Mononuclear cell (primary cell): Measurements from ENCODE around the gene CASP8. TPM values are rescaled to one million over a fixed set of nuclear protein-coding genes. Genes with fewer than 3 reads are reported as not detected.

Source experiments
- H3K27me3 ChIP-seq: 2 replicates; pipeline ENCODE4 v1.6.0; 2011; ENCODE audit warnings: low read length, control low read depth; ENCODE audit not compliant: insufficient read depth
- H3K4me1 ChIP-seq: 2 replicates; pipeline ENCODE4 v1.5.1; 2011; ENCODE audit warnings: mild to moderate bottlenecking, low read length, control low read depth; ENCODE audit not compliant: insufficient read depth
- H3K4me3 ChIP-seq: 2 replicates; pipeline ENCODE4 v1.5.1; 2011; ENCODE audit warnings: mild to moderate bottlenecking, low read length, moderate library complexity
- H3K9me3 ChIP-seq: 2 replicates; pipeline ENCODE4 v1.5.1; 2011; ENCODE audit warnings: low read depth, mild to moderate bottlenecking, control low read depth, low read length
- total RNA-seq: library from RNA; depleted of rRNA; stranded (reverse); fragments of >200 nt; gene quantifications from one replicate; pipeline ENCODE4 v1.2.3, GENCODE V29; 2012

Gene CASP8
- 129 TPM for total RNA-seq

GRCh38 chr2:201260302-201260800 lies at the start of gene CASP8:
Gene CASP8 (plus strand): TSS chr2:201260536. CDS start chr2:201266487, 5,951 bp downstream.
- H3K4me3 ChIP-seq, result peak within 1 kb of the TSS; percentile 74
- H3K27me3 ChIP-seq, result no peaks in the 10 kb centered on the region
- peaks cover 73% of the 10 kb centered on the region for H3K4me1 ChIP-seq
- H3K9me3 ChIP-seq, result no peaks in the 10 kb centered on the region

- no peaks in the 10 kb centered on the region for H3K9me3 ChIP-seq
- H3K4me3 ChIP-seq, result no peak overlapping the region
- no peaks in the 10 kb centered on the region for H3K27me3 ChIP-seq
- peaks cover 24% of the 10 kb centered on the region for H3K4me1 ChIP-seq
These were observed 44.4 kb upstream of the CASP8 start for GRCh38 chr2:201215963-201216362.

GRCh38 chr2:201216918-201217317 lies 43.4 kb upstream of the CASP8 start:
- Histone ChIP-seq H3K4me3 (no peak overlapping the region), H3K4me1 (peaks cover 24% of the 10 kb centered on the region), H3K9me3 (no peaks in the 10 kb centered on the region), H3K27me3 (no peaks in the 10 kb centered on the region)

- no peaks in the 10 kb centered on the region for H3K27me3 ChIP-seq
- H3K4me1 ChIP-seq, result peaks cover 26% of the 10 kb centered on the region
- H3K4me3 ChIP-seq, result no peak overlapping the region
- no peaks in the 10 kb centered on the region for H3K9me3 ChIP-seq
These were observed 41.6 kb upstream of the CASP8 start for GRCh38 chr2:201218780-201219179.

GRCh38 chr2:201219328-201220096 lies 40.8 kb upstream of the CASP8 start:
- Histone ChIP-seq H3K9me3 (no peaks in the 10 kb centered on the region), H3K27me3 (no peaks in the 10 kb centered on the region), H3K4me1 (peaks cover 25% of the 10 kb centered on the region), H3K4me3 (no peak overlapping the region)

GRCh38 chr2:201220102-201220570 lies 40.2 kb upstream of the CASP8 start:
- H3K4me3 ChIP-seq, result no peak overlapping the region
- no peaks in the 10 kb centered on the region for H3K9me3 ChIP-seq
- H3K27me3 ChIP-seq, result no peaks in the 10 kb centered on the region
- H3K4me1 ChIP-seq, result peaks cover 25% of the 10 kb centered on the region

GRCh38 chr2:201223089-201224073 lies 37.0 kb upstream of the CASP8 start:
- Histone ChIP-seq H3K9me3 (no peaks in the 10 kb centered on the region), H3K4me1 (peaks cover 28% of the 10 kb centered on the region), H3K27me3 (no peaks in the 10 kb centered on the region), H3K4me3 (no peak overlapping the region)

- Histone ChIP-seq H3K4me1 (peaks cover 26% of the 10 kb centered on the region), H3K9me3 (no peaks in the 10 kb centered on the region), H3K27me3 (no peaks in the 10 kb centered on the region), H3K4me3 (no peak overlapping the region)
These were observed 31.9 kb upstream of the CASP8 start for GRCh38 chr2:201228271-201228911.

- H3K4me3 ChIP-seq, result no peak overlapping the region
- H3K9me3 ChIP-seq, result no peaks in the 10 kb centered on the region
- H3K4me1 ChIP-seq, result peaks cover 30% of the 10 kb centered on the region
- H3K27me3 ChIP-seq, result no peaks in the 10 kb centered on the region
These were observed 31.4 kb upstream of the CASP8 start for GRCh38 chr2:201228912-201229290.

- Histone ChIP-seq H3K4me1 (peaks cover 50% of the 10 kb centered on the region), H3K27me3 (no peaks in the 10 kb centered on the region), H3K9me3 (no peaks in the 10 kb centered on the region), H3K4me3 (no peak overlapping the region)
These were observed 28.4 kb upstream of the CASP8 start for GRCh38 chr2:201231781-201232466.

GRCh38 chr2:201232467-201232815 lies 27.9 kb upstream of the CASP8 start:
- H3K27me3 ChIP-seq, result no peaks in the 10 kb centered on the region
- peaks cover 55% of the 10 kb centered on the region for H3K4me1 ChIP-seq
- no peaks in the 10 kb centered on the region for H3K9me3 ChIP-seq
- no peak overlapping the region for H3K4me3 ChIP-seq

GRCh38 chr2:201233192-201233811 lies 27.0 kb upstream of the CASP8 start:
- H3K9me3 ChIP-seq, result no peaks in the 10 kb centered on the region
- no peaks in the 10 kb centered on the region for H3K27me3 ChIP-seq
- peak overlapping the region; percentile 67 for H3K4me3 ChIP-seq
- peaks cover 62% of the 10 kb centered on the region for H3K4me1 ChIP-seq

- Histone ChIP-seq H3K4me1 (peaks cover 60% of the 10 kb centered on the region), H3K4me3 (peak overlapping the region; percentile 67), H3K27me3 (no peaks in the 10 kb centered on the region), H3K9me3 (no peaks in the 10 kb centered on the region)
These were observed 26.3 kb upstream of the CASP8 start for GRCh38 chr2:201233812-201234662.
